GM06990 (cell line): Measurements from ENCODE around the gene LRRN2.

Experiments used
- DNase-seq: peaks from one replicate; pipeline ENCODE4 v3.0.0-alpha.2; 2011; ENCODE audit not compliant: insufficient read length; ENCODE audit errors: extremely low read depth
- H3K27me3 ChIP-seq: replicated peaks from 2 replicates; pipeline ENCODE4 v1.6.0; 2011; ENCODE audit warnings: low read length; ENCODE audit not compliant: control insufficient read depth, insufficient read depth
- H3K36me3 ChIP-seq: 2 replicates; pipeline ENCODE4 v1.5.1; 2011; ENCODE audit warnings: low read length; ENCODE audit not compliant: control insufficient read depth, insufficient read depth
- H3K4me3 ChIP-seq: replicated peaks from 2 replicates; pipeline ENCODE4 v1.5.1; 2011; ENCODE audit warnings: low read depth, mild to moderate bottlenecking, control low read depth, low read length
- CTCF ChIP-seq: IDR thresholded peaks from 2 replicates; pipeline ENCODE4 v1.5.1; 2011; ENCODE audit warnings: low read length, control low read depth, mild to moderate bottlenecking, inconsistent platforms; ENCODE audit not compliant: insufficient read depth, poor library complexity, severe bottlenecking

Gene LRRN2

GRCh38 chr1:204670152-204670927, 15.2 kb downstream of the LRRN2 start:
- Histone ChIP-seq H3K4me3 (no peak overlapping the region), H3K36me3 (no peaks in the 10 kb centered on the region)
- no peak for DNase-seq

GRCh38 chr1:204669579-204669978, 16.0 kb downstream of the LRRN2 start:
- no peak overlapping the region for H3K4me3 ChIP-seq
- peaks cover 3% of the 10 kb centered on the region for H3K27me3 ChIP-seq
- TF ChIP-seq CTCF, result no peak
- H3K36me3 ChIP-seq, result no peaks in the 10 kb centered on the region
- no peak for DNase-seq

More at GRCh38 chr1:204670152-204670927, 15.2 kb downstream of the LRRN2 start:
- peaks cover 3% of the 10 kb centered on the region for H3K27me3 ChIP-seq
- no peak for TF ChIP-seq CTCF

GRCh38 chr1:204664384-204664651, 21.2 kb downstream of the LRRN2 start:
- no peak for TF ChIP-seq CTCF
- DNase-seq, result no peak

GRCh38 chr1:204663644-204664383, 21.7 kb downstream of the LRRN2 start:
- peaks cover 1% of the 10 kb centered on the region for H3K27me3 ChIP-seq
- TF ChIP-seq CTCF, result no peak
- no peak for DNase-seq
- no peak overlapping the region for H3K4me3 ChIP-seq
- H3K36me3 ChIP-seq, result no peaks in the 10 kb centered on the region

More at GRCh38 chr1:204664384-204664651, 21.2 kb downstream of the LRRN2 start:
- Histone ChIP-seq H3K27me3 (peaks cover 1% of the 10 kb centered on the region), H3K36me3 (no peaks in the 10 kb centered on the region), H3K4me3 (no peak overlapping the region)

GRCh38 chr1:204662530-204662929, 23.0 kb downstream of the LRRN2 start:
- no peak for DNase-seq
- Histone ChIP-seq H3K27me3 (peaks cover 1% of the 10 kb centered on the region; the same call in 1 of the 2 replicates), H3K36me3 (no peaks in the 10 kb centered on the region), H3K4me3 (no peak overlapping the region)
- no peak for TF ChIP-seq CTCF
